Measurements from ENCODE around the gene EIF4E2.
A peak's percentile ranks its signal among the peaks of the same experiment; 100 is the strongest.

EIF4E2 gene, protein sequence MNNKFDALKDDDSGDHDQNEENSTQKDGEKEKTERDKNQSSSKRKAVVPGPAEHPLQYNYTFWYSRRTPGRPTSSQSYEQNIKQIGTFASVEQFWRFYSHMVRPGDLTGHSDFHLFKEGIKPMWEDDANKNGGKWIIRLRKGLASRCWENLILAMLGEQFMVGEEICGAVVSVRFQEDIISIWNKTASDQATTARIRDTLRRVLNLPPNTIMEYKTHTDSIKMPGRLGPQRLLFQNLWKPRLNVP

DNA sequence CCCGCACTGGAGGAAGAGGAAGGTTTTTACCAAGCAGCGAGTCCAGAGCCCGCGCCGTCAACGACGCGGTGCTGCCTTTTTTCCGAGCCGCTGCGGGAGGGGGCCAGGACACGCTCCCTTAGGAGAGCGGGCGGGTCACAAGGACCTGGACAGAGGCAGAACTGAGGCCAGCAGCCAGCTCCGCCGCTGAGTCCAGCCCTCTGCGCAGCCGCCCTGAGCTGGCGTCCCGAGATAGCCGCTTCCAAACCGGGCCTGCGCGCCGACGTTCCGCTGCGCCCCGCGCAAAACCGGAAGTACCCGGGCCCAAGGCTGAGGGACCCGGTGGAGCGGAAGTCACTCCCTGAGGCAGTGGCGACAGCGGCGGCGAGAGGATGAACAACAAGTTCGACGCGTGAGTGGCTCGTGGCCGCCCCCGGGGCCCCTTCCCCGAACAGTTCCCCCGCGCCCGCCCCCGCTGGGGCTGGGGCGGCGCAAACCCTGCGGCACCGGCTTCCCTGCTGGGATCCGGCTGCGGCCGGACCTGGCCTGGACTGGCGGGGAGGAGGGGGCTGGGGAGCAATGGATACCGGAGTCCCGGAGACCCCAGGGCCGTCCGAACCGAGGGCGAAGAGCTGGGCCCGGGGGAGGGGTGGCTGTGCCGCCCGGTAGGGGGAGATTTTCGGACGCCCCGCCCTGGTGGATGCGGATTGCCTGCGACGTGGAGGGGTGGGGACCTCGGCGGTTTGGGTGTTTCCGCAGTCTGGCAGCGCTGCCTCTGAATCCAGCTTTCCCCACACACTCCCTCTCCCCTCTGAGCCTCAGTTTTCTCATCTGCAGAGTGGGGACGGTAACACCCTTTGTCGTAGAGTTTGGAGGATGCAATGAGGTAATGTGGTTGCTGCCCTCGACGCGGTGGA lies at the start of gene EIF4E2, which contains the start of gene TIGD1:
Gene EIF4E2 (plus strand): TSS at position 336 of the 896 bp plus-strand sequence. CDS start 36 bp downstream, at position 372.
Gene TIGD1 (minus strand): TSS at position 204 of the 896 bp plus-strand sequence. CDS start 675 bp downstream, outside the sequence.
- DNase-seq (ENCODE audit: extremely low read depth in 1 of 2, low read depth in 1 of 2), result peak; percentile 73 to 81

DNA sequence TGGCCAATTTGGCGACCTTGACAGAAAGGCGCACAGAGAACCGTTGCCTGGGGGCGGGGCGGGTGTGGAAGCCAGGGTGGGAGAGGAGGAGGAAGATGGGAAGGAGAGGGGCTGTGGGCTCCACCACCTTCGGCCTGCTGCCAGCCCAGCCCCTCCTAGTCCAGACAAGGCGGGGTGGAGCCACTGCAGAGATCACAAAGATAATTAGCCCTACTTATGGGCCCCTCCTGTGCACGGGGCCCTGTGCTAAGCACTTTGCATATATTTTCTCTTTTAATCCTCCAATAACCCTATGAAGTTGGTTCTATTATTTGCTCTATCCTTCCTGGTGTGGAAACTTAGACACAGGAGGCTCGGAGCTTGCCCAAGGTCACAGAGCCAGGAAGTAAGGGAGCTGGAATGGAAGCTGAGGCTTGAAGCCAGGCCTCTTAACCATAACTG lies 49.1 kb upstream of the EIF4E2 start:
- DNase-seq (ENCODE audit: extremely low read depth in 1 of 2, low read depth in 1 of 2), result no peak

DNA sequence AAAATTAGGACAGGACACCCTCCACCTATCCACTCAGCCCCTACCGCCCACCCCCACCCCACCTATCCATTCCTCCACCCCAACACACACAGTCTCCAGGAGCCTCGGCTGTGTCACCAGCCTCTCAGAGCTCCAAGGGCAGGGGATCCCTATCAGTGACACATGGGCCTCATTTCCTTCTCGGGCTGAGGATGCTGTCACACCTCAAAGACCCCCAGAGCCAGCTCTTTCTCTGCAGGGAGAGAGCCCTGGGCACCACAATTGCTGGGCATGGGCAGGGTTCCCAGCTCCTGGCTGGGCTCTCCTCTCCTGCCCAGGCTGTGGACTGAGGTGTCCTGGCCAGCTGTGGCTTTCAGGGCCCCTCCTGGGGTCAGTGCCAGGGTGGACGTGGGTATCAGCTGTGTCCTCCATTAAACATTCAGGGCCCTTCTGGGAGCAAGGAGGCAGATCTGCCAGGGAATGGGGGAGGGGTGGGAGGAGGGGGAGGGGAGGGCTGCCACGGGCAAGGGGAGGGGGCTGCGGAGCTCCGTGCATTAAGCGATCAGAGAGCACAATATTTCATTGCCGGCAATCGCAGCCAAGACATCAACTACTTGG lies 48.6 kb upstream of the EIF4E2 start:
- DNase-seq (ENCODE audit: extremely low read depth in 1 of 2, low read depth in 1 of 2), result no peak

DNA sequence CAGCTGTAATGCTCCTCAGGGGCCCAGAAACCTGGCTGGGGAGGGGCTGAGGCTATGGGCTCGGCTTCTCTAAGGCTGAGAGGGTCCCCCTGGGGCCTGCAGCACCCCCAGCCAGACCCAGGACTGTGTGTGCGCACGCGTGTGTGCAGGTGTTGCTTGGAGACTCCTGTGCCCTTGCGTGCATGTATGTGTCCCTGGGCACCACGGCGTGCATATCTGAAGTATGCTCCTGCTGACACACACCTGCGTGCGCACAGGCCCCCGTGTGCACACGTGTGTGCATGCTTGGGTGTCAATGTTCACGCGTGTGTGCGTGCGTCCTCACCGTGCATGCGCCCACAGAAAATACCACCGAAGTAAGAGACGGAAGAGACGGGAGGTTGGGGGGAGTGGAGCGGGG lies 48.0 kb upstream of the EIF4E2 start:
- peak in 1 of 2 donors; percentile 14 for DNase-seq (ENCODE audit: extremely low read depth in 1 of 2, low read depth in 1 of 2)

DNA sequence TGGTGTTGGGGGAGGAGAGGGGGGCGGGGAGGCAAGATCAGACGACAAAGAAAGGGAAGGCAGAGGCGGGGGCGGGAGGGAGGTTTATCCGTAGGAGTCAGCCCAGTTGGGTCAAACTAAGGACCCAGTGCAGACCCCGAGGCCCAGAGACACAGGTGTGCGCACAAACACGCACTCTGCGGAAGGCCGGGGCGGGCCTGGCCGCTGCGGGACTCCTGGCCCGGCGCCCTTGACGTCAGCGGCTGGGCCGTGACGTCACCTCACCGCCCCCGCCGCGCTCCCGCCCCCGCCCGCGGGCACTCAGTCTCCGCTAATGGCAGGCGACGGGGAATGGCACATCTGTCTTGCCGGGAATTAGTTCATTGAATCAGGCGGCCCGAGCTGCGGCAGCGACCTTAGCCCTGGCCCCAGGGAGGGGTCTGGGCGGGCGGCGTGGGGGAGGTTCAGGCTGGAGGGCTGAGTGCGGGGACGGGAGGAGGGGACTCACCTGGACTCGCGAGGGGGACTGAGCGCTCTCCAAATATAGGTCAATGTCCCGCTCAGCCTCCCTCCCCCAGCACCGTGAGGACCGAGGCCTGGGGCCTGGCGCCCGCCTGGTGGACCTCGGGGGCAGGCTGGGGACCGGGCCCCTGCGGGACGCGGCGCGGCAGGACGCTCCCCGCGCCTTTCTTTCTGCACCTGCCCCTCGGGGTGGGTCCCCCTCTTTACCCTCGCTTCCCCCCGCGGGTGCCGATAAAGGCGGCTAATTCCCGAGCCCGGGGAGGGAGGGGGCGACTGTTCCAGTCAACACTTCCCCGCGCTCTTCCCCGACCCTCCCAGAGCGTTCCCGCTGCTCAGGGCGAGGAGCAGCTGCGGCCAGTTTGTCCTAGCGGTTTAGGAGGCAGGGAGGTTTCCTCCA lies 47.3 kb upstream of the EIF4E2 start:
- peak; percentile 17 to 27 for DNase-seq (ENCODE audit: extremely low read depth in 1 of 2, low read depth in 1 of 2)

DNA sequence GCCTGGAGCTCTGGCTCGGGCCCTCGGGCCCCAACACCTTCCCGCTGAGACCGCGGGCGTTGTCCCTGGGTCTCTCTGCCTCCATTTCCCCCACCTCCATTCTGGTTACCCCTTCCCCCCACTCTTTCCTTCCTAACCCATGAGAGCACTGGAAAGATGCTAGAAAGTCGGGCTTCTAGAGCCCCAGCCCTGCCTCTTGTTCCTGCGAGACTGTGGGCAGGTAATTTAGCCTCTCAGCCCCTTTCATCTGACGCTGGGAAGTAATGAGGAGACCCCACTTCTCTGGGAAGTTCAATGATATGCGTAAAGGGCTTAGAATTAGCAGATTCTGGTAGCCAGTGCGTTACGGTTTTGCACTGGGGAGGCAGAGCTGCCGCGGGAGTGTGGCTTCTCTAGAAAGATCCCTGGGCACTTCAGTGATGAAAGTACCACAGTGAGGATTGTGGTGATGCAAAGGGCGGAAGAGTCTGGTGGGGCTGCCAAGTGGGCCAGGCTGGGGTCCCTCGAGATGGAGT lies 46.6 kb upstream of the EIF4E2 start:
- DNase-seq (ENCODE audit: extremely low read depth in 1 of 2, low read depth in 1 of 2), result no peak

DNA sequence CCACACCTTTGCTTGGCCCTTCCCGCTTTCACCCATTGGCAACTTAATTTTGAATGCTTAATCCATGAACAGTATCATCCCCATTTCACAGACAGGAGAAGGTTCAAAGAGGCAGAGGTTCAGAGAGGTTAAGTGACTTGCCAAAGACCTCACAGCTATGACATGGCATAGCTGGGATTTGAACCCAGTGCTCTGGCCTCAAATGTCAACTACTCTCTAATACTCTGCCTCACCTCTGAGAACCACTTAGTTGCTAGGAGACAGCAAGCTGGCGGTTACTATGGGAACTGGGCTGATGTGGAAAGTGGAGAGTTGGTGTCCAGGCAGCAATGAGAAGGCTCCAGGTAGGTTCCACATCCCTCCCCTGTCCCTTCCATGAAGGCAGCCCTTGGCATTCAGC lies 46.1 kb upstream of the EIF4E2 start:
- DNase-seq (ENCODE audit: extremely low read depth in 1 of 2, low read depth in 1 of 2), result no peak

DNA sequence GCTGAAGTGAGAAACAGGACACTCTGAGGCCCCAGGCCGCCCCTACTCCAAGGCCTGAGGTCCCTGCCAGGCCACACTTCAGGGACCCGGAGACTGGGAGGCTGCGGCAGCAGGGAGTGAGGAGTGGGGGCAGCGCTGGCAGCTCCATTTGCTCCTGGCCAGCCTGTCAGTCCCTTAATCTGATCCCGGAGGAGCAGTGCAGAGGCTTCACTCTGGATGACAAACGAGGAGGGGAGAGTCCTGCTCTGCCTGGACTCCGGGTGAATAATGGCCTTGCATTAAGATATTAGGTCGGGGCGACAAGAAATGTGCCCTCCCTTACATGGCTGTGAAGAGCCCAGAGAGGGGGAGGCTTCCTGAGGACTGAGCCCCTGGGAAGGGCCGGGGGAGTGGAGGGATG lies 44.6 kb upstream of the EIF4E2 start:
- no peak for DNase-seq (ENCODE audit: extremely low read depth in 1 of 2, low read depth in 1 of 2)

DNA sequence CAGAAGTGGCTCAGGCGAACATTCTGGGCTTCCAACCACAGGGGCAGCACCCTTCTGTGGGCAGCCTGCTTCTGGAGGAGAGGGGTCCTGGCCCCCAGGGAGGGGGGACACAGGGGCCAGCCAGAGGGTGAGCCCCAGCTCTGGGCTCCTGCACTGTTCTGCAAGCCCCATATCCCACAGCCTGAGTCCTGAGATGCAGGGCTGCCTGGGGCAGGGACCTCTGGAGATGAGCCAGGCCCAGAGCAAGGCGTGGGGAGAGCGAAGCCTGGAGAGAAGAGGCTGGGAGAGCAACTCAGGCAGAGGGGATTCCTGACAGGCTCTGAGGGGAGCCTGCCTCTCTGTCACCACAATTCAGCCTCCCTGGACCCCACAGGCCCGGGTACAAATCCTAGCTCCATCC lies 43.8 kb upstream of the EIF4E2 start:
- no peak for DNase-seq (ENCODE audit: extremely low read depth in 1 of 2, low read depth in 1 of 2)

DNA sequence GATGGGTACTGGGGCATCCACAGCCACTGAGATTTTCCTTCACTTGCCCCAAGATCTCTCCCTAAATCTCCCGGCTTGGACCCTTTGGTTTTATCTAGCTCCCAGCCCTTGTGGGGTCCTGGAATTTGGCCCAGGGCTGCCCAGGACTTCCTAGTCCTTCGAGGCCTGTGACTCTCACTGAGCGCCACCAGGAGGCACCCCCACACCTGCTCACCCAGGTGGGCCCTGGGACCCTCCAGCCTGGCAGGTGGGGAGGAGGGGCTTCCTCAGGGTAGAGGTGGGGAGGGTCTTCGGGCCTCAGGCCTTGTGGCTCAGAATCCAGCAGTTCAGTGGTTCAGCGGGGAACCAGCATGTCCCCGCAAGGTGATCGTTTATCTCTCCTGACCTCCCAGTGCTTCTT lies 42.2 kb upstream of the EIF4E2 start:
- DNase-seq (ENCODE audit: extremely low read depth in 1 of 2, low read depth in 1 of 2), result no peak

DNA sequence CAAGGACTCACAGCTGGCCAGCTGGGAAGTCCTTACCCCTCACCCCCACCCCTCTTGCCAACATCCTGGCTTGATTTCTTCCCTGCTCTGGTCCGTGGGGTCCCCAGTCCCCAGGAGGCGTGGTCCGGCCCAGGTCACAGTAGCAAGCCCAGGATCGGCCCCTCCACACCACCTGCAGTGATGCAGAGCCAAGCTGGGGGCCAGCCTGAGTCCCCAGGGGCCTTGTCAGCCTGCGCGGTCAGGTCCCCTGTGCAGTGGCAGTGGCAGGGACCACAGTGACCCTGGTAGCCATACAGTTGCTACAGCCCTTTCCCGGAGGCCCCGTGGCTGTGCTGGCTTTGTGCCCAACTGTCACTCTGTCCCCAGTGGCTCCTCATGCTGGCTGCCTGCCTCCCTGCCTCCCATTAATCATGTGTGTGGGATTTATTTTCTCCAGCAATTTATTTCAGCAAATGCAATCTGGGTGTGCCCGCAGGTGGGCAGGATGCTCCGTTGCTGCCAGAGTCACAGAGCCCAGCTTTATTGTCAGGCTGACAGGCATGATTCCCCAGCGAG lies 39.1 kb upstream of the EIF4E2 start:
- no peak for DNase-seq (ENCODE audit: extremely low read depth in 1 of 2, low read depth in 1 of 2)

DNA sequence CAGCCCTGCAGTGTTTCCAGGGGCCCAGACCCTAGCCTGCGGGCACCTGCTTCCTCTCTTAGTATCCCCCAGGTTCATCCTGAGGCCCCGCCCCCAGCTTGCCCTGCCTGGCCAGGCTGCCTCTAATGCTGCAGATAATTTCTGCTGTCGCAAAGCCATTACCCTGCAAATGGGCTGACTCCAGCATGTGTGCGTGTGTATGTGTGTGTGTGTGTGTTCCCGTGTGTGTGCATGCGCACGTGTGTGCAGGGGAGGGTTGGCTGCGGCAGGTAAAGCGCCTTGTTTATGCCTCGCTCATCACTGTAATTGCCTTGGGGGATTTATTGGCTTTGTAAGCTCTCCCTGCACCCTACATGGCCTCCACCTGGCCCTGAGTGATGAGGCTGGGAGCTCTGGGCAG lies 37.9 kb upstream of the EIF4E2 start:
- DNase-seq (ENCODE audit: extremely low read depth in 1 of 2, low read depth in 1 of 2), result no peak

DNA sequence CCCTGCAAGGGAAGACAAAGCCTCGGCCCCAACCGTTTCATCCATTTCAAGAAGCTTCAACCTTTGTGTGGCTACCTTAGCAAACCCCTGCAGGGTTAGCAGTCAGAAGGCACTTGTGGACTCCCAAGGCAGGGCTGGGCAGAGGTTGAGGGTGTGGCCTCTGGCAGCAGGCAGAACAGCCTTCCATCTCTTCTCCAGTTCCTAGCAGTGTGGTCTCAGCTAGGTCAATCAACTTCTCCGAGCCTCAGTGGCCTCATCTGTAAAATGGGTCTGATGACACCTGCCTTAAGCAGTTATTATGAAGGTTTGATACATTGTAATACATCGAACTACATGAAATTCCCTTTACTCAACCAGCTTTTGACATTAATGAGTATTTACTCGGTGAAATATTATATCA lies 37.1 kb upstream of the EIF4E2 start:
- DNase-seq (ENCODE audit: extremely low read depth in 1 of 2, low read depth in 1 of 2), result no peak

DNA sequence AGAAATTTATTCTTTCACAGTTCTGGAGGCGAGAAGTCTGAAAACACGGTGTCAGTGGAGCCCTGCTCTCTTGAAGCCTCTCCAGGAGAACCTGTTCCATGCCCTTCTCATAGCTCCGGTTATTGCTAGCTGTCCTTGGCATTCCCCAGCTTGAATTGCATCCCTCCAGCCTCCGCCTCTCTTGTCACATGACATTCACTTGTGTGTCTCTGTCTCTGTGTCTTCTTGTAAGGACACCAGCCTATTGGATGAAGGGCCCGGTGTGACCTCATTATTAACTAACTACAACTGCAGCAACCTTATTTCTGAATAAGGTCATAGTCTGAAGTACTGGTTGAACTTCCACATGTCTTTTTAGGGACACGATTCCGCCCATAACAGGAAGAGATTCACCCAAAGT lies 34.9 kb upstream of the EIF4E2 start:
- DNase-seq (ENCODE audit: extremely low read depth in 1 of 2, low read depth in 1 of 2), result no peak

DNA sequence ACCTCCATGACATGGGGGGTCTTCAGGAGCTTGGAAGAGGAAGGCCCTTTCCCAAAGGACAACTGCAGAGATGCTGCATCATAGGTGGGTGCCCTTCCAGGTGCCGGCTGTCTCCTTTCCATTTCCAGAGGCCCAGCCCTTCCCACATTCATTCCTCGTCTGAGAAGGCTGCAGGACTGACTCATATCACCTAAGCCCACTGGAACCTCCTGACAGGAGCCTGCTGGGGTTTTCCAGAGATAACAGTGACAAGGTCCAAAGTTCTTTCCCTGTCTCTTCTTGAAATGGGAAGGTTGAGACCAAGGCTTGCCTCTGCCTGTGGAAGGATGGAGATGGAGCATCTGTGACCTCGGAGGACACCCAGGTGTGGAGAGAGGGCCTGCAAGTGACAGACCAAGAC lies 33.9 kb upstream of the EIF4E2 start:
- no peak for DNase-seq (ENCODE audit: extremely low read depth in 1 of 2, low read depth in 1 of 2)

DNA sequence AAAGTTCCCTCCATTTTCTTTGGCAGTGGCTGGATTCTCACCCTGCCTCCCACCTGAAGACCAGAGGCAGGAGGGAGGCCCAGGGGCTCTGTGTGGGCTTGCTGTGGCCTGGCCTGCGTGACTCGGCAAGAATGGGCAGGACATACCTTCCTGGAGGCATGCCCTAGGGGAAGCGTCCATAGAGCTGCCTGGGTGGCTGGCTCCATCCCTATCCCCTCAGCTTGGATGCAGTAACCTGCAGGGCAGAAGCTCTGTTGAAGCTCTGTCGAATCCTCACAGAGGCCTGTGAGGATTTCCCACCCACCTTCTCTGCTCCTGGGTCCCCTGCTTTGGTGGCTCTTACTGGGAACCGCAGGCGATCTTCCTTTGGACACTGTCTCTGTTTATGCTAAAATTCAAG lies 31.6 kb upstream of the EIF4E2 start:
- DNase-seq (ENCODE audit: extremely low read depth in 1 of 2, low read depth in 1 of 2), result no peak

DNA sequence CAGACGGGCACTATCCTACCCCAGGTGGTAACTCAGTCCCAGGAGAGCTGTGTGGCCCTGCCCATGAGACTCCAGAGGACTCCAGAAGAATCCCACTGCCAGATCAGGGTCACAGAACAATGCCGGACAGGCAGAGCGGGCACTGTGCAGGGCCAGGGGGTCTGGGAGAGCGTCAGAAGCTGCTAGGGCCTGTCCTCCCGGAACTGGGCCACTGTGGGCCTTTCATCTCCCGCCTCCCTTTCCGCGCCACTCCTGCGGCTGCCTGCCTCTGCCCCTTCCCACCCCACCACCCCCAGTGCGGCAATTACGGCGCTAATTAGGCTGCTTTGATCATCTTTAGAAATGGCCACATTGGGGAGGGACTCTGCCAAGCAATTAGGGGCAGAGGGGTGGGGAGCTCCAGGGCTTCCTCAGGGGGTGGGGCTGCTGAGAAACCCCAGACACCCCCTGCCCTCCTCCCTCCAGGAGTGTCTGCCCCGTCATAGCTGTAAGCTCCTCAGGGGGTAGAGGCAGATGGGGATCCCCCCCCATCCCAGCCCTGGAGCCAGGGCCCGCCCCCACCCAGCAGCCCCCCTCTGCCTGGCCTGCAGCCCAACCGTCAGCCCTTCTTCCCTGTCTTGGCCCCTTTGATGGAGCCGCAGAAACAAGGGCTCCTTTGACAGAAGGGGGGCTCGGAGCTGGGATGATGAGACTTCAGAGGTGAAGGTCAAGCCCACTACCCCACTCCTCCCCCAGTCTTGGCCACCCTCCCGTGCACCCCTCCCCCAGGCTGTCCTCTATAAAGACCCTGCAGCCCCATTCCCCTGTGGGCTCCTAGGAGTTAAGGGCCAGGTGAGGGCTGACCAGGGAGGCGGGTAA lies 30.7 kb upstream of the EIF4E2 start, which contains the start of gene PRSS56:
Gene PRSS56 (plus strand): TSS at position 808 of the 858 bp plus-strand sequence. CDS start 211 bp downstream, outside the sequence.
- DNase-seq (ENCODE audit: extremely low read depth in 1 of 2, low read depth in 1 of 2), result no peak

DNA sequence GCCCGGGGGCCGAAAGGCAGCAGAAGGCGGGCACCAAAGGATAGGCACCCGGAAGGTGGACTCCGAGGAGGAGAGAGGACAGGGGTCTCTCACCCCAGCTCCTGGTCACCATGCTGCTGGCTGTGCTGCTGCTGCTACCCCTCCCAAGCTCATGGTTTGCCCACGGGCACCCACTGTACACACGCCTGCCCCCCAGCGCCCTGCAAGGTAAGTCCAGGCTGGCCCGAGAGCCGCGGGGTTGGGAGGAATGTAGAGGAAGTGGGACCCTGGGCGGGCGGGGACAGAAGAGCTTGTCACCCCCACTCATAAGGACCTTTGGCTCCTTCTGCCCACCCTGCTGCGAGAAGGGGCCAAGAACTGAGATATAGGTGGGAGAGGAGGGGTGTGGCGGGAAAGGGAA lies 30.0 kb upstream of the EIF4E2 start:
- no peak for DNase-seq (ENCODE audit: extremely low read depth in 1 of 2, low read depth in 1 of 2)

DNA sequence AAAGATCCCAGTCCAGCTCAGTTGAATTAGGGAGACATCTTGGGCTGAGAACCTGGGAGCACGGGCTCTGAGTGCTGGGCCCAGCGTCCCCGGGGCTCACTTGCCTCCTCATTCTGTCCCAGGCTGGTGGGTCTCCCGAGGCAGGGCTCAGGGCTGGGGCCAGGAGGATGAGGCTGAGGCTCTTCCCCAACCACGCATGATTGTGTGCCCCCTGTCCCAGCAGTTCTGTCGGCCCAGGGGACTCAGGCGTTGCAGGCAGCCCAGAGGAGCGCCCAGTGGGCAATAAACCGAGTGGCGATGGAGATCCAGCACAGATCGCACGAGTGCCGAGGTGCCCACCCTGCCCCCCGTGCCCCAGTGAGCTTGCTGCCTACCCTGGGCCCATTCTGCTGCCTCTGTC lies 29.4 kb upstream of the EIF4E2 start:
- DNase-seq (ENCODE audit: extremely low read depth in 1 of 2, low read depth in 1 of 2), result no peak
